ENCODE measurements around the gene DHRSX. TPM values are rescaled to one million over a fixed set of nuclear protein-coding genes. Genes with fewer than 3 reads are reported as not detected.

Gene DHRSX
- total and polyA plus RNA-seq, 2 experiments from 2014 or later: 37.2 to 71.7 TPM

GRCh38 chrX:2398064-2398656 is 102.6 kb downstream of the DHRSX start:
- H3K4me3 ChIP-seq: no peak overlapping the region
- no peaks in the 10 kb centered on the region for H3K27me3 ChIP-seq
- peaks cover 19% of the 10 kb centered on the region for H3K79me2 ChIP-seq
- H4K20me1 ChIP-seq (ENCODE audit: insufficient read depth, poor library complexity, severe bottlenecking): no peaks in the 10 kb centered on the region
- H3K9me2 ChIP-seq (replicated peaks; ENCODE audit: insufficient read depth): no peaks in the 10 kb centered on the region
- H3K9me3 ChIP-seq (ENCODE audit: low read depth): no peaks in the 10 kb centered on the region
- H3K4me2 ChIP-seq: peak overlapping the region; percentile 62
- DNase-seq (ENCODE audit: low spot score): no peak
- no peaks in the 10 kb centered on the region for H3K36me3 ChIP-seq (replicated peaks; ENCODE audit: insufficient read depth, low read depth)
- no peak overlapping the region for H2AFZ ChIP-seq
- WGBS (ENCODE audit: low lambda C conversion rate, missing lambda C conversion rate): 88% methylated on average over 14 of the region's 14 CpGs
- peak overlapping the region; percentile 58 for H3K27ac ChIP-seq
- TF ChIP-seq EZH2phosphoT487 (IDR thresholded peaks at IDR 0.05; ENCODE audit: low read depth, severe bottlenecking, unreplicated experiment) (no peak), CTCF (IDR thresholded peaks at IDR 0.05; ENCODE audit: poor library complexity) (no peak), EZH2 (IDR thresholded peaks at IDR 0.05; ENCODE audit: borderline replicate concordance) (no peak)
- H3K4me1 ChIP-seq (ENCODE audit: insufficient read depth): peaks cover 12% of the 10 kb centered on the region

DNA sequence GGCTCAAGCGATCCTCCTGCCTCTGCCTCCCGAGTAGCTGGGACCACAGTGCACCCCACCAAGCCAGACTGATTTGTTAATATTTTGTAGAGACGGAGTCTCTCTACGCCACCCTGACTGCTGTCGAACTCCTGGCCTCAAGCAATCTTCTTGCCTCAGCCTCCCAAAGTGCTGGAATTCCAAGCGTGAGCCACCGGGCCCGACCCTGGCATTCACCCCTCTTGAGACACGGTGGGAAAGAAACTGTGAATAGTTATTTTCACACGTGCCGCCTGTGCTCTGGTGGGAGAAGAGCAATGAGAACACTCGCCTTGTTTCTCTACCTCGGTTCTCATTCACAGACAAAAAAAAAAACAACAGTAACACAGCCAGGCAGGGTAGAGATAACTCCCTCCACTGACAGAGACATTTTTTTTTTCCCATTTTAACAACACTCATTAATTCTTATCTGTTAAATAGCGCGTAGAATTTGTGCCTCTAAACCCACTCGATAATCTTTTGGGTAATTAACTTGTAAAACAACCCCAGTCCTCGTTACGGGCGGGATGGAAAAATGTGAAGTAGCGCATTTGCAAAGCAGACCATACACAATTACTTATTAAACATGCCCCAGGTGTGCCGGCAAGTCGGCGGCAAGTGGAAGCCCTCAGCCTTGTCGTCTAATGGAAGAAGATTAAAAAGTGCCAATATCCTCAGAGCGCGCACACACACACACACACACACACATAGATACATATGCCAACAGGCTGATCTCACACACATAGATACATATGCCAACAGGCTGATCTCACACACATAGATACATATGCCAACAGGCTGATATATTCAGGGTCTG is 103.3 kb downstream of the DHRSX start:
- peak overlapping the region; percentile 58 for H3K27ac ChIP-seq
- H3K4me2 ChIP-seq: peak overlapping the region; percentile 62
- 69% methylated on average over 26 of the region's 26 CpGs for WGBS (ENCODE audit: low lambda C conversion rate, missing lambda C conversion rate)
- H3K9me2 ChIP-seq (replicated peaks; ENCODE audit: insufficient read depth): no peaks in the 10 kb centered on the region
- H3K9me3 ChIP-seq (ENCODE audit: low read depth): no peaks in the 10 kb centered on the region
- H3K27me3 ChIP-seq: no peaks in the 10 kb centered on the region
- H3K36me3 ChIP-seq (replicated peaks; ENCODE audit: insufficient read depth, low read depth): no peaks in the 10 kb centered on the region
- peaks cover 12% of the 10 kb centered on the region for H3K4me1 ChIP-seq (ENCODE audit: insufficient read depth)
- H3K79me2 ChIP-seq: peaks cover 19% of the 10 kb centered on the region
- H3K4me3 ChIP-seq: no peak overlapping the region
- TF ChIP-seq EZH2phosphoT487 (IDR thresholded peaks at IDR 0.05; ENCODE audit: low read depth, severe bottlenecking, unreplicated experiment) (no peak), EZH2 (IDR thresholded peaks at IDR 0.05; ENCODE audit: borderline replicate concordance) (no peak), CTCF (IDR thresholded peaks at IDR 0.05; ENCODE audit: poor library complexity) (no peak)
- H2AFZ ChIP-seq: peak overlapping the region; percentile 24
- H4K20me1 ChIP-seq (ENCODE audit: insufficient read depth, poor library complexity, severe bottlenecking): no peaks in the 10 kb centered on the region
- DNase-seq (ENCODE audit: low spot score): no peak

GRCh38 chrX:2395261-2395992 is 105.3 kb downstream of the DHRSX start:
- H3K27ac ChIP-seq: no peak overlapping the region
- H3K4me2 ChIP-seq: no peak overlapping the region
- H3K4me3 ChIP-seq: no peak overlapping the region
- peaks cover 16% of the 10 kb centered on the region for H3K79me2 ChIP-seq
- H3K9me3 ChIP-seq (ENCODE audit: low read depth): peaks cover 7% of the 10 kb centered on the region
- H3K4me1 ChIP-seq (ENCODE audit: insufficient read depth): no peaks in the 10 kb centered on the region
- TF ChIP-seq CTCF (IDR thresholded peaks at IDR 0.05; ENCODE audit: poor library complexity) (no peak), EZH2 (IDR thresholded peaks at IDR 0.05; ENCODE audit: borderline replicate concordance) (no peak), EZH2phosphoT487 (IDR thresholded peaks at IDR 0.05; ENCODE audit: low read depth, severe bottlenecking, unreplicated experiment) (no peak)
- no peaks in the 10 kb centered on the region for H3K27me3 ChIP-seq
- no peaks in the 10 kb centered on the region for H3K9me2 ChIP-seq (replicated peaks; ENCODE audit: insufficient read depth)
- no peak for DNase-seq (ENCODE audit: low spot score)
- 88% methylated on average over 19 of the region's 19 CpGs for WGBS (ENCODE audit: low lambda C conversion rate, missing lambda C conversion rate)
- H3K36me3 ChIP-seq (replicated peaks; ENCODE audit: insufficient read depth, low read depth): peaks cover 5% of the 10 kb centered on the region
- no peaks in the 10 kb centered on the region for H4K20me1 ChIP-seq (ENCODE audit: insufficient read depth, poor library complexity, severe bottlenecking)
- H2AFZ ChIP-seq: no peak overlapping the region
